GM12874 (cell line): Measurements from ENCODE around the gene PADI1.

Experiments
- TF ChIP-seq, protein P1 (sequence below): IDR thresholded peaks from 2 replicates; pipeline ENCODE4 v1.5.1; 2011; ENCODE audit warnings: low read depth, mild to moderate bottlenecking, control low read depth, low read length, moderate library complexity; ENCODE audit not compliant: insufficient read depth

PADI1 gene

DNA sequence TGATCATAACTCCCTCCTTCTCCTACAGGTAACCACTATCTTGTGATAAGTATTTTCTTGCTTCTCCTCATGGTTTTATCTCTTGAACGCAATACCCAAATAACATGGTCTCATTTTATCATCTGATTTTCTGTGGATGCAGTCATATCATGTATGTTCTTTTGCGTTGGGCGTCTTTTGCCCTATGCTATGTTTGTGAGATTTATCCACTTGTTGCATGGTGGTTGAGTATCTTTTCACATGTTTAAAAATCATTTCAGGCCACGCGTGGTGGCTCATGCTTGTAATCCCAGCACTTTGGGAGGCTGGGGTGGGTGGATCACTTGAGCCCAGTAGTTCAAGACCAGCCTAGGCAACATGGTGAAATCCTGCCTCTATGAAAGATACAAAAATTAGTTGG lies 59.5 kb downstream of the PADI1 start:
- TF ChIP-seq, protein P1, sequence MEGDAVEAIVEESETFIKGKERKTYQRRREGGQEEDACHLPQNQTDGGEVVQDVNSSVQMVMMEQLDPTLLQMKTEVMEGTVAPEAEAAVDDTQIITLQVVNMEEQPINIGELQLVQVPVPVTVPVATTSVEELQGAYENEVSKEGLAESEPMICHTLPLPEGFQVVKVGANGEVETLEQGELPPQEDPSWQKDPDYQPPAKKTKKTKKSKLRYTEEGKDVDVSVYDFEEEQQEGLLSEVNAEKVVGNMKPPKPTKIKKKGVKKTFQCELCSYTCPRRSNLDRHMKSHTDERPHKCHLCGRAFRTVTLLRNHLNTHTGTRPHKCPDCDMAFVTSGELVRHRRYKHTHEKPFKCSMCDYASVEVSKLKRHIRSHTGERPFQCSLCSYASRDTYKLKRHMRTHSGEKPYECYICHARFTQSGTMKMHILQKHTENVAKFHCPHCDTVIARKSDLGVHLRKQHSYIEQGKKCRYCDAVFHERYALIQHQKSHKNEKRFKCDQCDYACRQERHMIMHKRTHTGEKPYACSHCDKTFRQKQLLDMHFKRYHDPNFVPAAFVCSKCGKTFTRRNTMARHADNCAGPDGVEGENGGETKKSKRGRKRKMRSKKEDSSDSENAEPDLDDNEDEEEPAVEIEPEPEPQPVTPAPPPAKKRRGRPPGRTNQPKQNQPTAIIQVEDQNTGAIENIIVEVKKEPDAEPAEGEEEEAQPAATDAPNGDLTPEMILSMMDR = no peak

DNA sequence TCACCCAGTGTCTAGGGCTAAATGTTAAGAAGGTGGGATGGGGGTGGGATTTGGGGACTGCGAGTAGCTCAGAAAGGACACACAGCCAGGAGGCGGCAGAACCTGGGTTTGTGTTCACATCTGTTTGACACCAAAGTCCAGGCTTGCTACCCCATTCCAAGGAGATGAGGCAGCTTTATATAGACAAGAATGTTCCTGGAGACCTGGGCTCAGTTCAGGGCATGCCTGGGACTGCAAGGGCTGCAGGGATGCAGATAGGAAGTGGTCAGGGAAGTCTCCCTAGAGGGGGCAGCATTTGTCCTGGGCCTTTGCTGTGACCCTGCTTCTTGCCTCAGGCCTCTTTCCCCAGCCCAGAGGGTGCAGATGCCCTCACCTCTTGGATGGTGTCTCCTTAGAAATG lies 60.2 kb downstream of the PADI1 start:
- TF ChIP-seq, protein P1 = no peak

DNA sequence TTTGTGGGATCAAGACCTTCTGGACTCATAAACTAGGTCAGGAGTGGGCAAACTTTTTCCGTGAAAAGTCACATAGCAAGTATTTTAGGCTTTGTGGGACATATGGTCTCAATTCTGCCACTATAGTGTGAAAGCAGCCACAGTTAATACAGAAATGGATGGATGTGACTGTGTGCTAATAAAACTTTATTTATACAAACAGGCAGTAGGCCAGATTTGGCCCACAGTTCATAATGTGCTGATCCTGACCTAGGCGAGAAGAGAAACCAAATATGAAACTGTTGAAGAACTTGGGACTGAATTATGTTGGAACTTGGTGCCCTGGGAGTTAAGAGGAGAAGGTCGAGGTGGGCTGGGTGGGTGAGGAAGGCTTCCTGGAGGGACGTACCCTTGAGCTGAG lies 61.0 kb downstream of the PADI1 start:
- TF ChIP-seq, protein P1 = no peak

DNA sequence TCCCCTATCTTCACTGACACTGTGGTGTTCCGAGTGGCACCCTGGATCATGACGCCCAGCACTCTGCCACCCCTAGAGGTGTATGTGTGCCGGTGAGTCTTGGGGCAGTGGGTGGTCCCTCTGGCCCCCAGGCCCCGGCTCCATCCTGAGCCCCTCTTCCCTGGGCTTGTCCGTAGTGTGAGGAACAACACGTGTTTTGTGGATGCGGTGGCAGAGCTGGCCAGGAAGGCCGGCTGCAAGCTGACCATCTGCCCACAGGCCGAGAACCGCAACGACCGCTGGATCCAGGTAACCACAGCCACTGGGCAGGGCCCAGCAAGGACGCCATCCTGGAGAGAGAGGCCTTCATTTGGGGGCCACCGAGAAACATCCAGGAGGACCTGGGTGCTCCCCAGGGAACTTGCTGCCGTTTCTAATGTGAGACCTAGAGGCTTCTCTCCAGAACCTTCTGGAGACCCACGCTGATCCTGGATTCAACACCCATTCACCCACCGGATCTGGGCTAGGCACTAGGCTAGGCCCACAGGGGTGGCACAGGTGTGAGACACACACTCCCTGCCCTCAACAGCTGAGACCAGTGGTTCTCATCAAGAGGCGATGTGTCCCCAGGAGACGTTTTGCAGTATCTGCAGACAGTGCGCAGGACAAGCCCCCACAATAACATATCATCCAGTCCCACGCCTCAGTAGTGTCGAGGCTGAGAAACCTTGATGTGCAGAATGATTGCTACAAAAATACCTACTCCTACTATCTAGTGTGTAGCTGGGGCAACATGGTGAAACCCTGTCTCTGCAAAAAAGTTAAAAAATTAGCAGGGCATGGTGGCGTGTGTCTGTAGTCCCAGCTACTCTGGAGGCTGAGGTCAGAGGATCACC lies 66.2 kb downstream of the PADI1 start:
- TF ChIP-seq, protein P1 = no peak

DNA sequence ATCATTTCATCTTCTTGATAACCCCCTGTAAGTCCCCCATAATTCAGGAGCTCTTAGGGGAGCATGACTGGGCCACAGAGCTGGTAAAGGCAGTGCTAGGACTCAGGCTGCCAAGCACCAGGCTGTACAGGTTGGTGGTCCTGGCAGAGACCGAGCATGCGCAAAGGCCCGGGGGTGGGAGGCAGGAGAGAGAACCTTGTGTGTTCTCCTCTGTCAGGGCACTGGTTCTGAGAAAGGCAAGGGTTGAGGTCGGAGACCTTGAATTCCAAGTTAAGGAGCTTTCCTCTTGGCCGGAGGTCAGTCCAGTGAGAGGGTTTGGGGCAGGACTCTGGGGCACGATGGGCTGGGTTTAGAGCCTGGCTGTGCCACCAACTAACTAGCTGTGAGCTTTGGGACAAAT lies 67.1 kb downstream of the PADI1 start:
- TF ChIP-seq, protein P1 = no peak

DNA sequence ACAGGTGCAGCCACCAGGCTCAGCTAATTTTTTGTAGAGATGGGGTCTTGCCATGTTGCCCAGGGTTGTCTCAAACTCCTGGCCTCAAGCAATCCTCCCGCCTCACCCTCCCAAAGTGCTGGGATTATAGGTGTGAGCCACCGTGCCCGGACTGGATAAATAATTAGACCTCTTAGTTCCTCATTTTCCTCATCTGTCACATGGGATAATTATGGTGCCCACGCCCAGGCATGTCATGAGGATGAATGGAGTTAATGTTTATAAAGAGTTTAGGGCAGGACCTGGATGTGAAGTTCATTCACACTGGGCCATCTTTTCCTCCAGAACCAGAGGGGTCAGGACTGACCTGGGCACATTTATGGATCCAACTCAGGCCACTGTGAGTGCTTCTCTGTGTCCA lies 67.7 kb downstream of the PADI1 start:
- TF ChIP-seq, protein P1 = no peak

DNA sequence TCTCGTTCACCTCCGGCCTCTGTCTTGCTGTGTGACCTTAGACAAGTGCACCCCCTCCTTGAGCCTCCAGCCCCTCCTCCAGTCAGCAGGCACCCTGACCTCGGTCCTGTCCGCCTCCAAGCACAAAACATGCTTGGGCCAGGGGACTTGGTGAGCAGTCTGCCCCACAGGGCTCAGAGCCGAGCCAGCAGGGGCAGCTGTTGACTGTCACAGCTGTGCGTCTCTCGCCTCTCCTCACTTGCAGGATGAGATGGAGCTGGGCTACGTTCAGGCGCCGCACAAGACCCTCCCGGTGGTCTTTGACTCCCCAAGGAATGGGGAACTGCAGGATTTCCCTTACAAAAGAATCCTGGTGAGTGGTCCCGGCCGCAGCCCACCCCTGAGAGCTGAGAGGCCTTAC lies 68.2 kb downstream of the PADI1 start:
- TF ChIP-seq, protein P1 = no peak
